ENCODE measurements around the gene MYOM1.

MYOM1 gene

DNA sequence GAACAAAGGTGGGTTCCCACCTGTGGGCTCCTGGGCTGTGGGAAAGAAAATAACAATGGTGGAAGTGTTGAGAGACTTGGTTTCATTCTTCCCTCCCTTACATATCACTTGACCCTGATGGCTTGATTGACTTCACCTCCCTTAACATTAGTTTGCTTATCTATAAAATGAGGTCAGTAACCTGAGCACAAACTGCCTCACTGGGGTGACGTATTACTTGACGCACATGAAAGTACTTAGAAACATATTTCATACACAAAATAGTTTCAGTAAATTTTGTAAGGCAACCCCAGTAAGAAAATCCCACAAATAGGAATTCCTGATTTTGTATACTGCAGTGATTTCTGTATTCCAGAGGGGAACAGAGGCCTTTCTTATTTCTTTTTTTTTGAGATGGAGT is 177.4 kb downstream of the MYOM1 start:
- Histone ChIP-seq H3K4me1 (ENCODE audit: control insufficient read depth in 1 of 2, insufficient read depth in 2 of 2, low read length in 2 of 2) (peaks cover 0 to 3% of the 10 kb centered on the region in 2 experiments), H3K18ac (ENCODE audit: low read length) (no peak overlapping the region), H3K4me3 (ENCODE audit: low read depth, low read length) (no peak overlapping the region), H3K79me2 (ENCODE audit: control insufficient read depth, insufficient read depth, low read length, poor library complexity) (no peaks in the 10 kb centered on the region), H3K4ac (ENCODE audit: low read depth, low read length) (no peak overlapping the region), H3K23ac (ENCODE audit: low read length) (no peak overlapping the region), H3K4me2 (ENCODE audit: low read length) (no peak overlapping the region), H3K9ac (ENCODE audit: low read length) (no peak overlapping the region), H3K79me1 (ENCODE audit: low read length) (peaks cover 1% of the 10 kb centered on the region), H4K12ac (ENCODE audit: low read depth, low read length) (no peak overlapping the region), H3K27ac (ENCODE audit: low read depth, low read length) (no peak overlapping the region), H3K36me3 (ENCODE audit: control insufficient read depth in 1 of 2, insufficient read depth in 2 of 2, low read length in 2 of 2) (no peaks in the 10 kb centered on the region), H4K8ac (ENCODE audit: low read depth, low read length) (no peak overlapping the region), H3K14ac (ENCODE audit: low read length) (no peak overlapping the region), H2BK120ac (ENCODE audit: insufficient read depth, low read length, poor library complexity) (no peak overlapping the region), H2AFZ (ENCODE audit: insufficient read depth, low read length, poor library complexity) (no peak overlapping the region), H3K27me3 (ENCODE audit: insufficient read depth, low read length) (no peaks in the 10 kb centered on the region), H4K91ac (ENCODE audit: low read depth, low read length) (no peak overlapping the region), H2BK5ac (ENCODE audit: low read depth, low read length, poor library complexity) (no peak overlapping the region), H2AK5ac (ENCODE audit: low read length) (no peak overlapping the region), H3K9me3 (ENCODE audit: insufficient read depth, low read depth, low read length) (no peaks in the 10 kb centered on the region), H2BK12ac (ENCODE audit: low read length) (no peak overlapping the region)
- WGBS (ENCODE audit: extremely low coverage, insufficient coverage, insufficient read length) = no CpG with 5 or more reads among the region's 2 CpGs
- DNase-seq = no peak

DNA sequence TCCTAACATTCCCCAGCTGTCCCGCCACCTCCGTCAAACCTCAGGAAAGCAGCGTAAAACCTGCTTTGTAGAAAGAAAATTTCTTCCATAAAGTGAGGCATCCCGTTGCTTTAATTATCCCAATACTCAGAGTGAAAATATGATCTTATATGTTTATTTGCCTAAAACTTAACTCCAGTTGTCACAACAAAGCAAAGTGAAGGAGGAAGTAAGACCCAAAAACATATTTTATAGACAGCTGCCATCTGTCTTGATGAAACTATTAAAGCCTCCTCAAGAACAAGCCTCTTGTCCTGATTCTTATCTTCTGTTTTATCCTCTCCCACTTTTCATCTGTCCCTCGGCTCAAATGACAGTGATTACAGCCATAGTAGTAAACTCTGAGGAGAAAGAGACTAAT is 177.9 kb downstream of the MYOM1 start:
- H3K79me2 ChIP-seq (ENCODE audit: control insufficient read depth, insufficient read depth, low read length, poor library complexity) = no peaks in the 10 kb centered on the region
- no peak overlapping the region for H4K91ac ChIP-seq (ENCODE audit: low read depth, low read length)

DNA sequence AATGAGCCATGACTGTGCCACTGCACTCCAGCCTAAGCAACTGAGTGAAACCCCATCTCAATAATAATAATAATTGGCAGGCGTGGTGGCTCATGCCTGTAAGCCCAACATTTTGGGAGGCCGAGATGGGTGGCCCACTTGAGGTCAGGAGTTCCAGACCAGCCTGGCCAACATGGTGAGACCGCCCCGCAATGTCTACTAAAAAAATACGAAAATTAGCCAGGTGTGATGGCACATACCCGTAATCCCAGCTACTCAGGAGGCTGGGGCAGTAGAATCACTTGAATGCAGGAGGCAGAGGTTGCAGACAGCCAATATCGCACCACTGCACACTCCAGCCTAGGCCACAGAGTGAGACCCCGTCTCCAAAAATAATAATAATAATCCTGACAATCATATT is 178.9 kb downstream of the MYOM1 start:
- H3K79me1 ChIP-seq (ENCODE audit: low read length) = peaks cover 1% of the 10 kb centered on the region
- peaks cover 0 to 3% of the 10 kb centered on the region in 2 experiments for H3K4me1 ChIP-seq (ENCODE audit: control insufficient read depth in 1 of 2, insufficient read depth in 2 of 2, low read length in 2 of 2)
- H2BK5ac ChIP-seq (ENCODE audit: low read depth, low read length, poor library complexity) = no peak overlapping the region
- H3K4me2 ChIP-seq (ENCODE audit: low read length) = no peak overlapping the region
- H2BK12ac ChIP-seq (ENCODE audit: low read length) = no peak overlapping the region
- H3K14ac ChIP-seq (ENCODE audit: low read length) = no peak overlapping the region
- H3K4ac ChIP-seq (ENCODE audit: low read depth, low read length) = no peak overlapping the region
- no peak overlapping the region for H3K27ac ChIP-seq (ENCODE audit: low read depth, low read length)
- no peak overlapping the region for H3K18ac ChIP-seq (ENCODE audit: low read length)
- no peaks in the 10 kb centered on the region for H3K79me2 ChIP-seq (ENCODE audit: control insufficient read depth, insufficient read depth, low read length, poor library complexity)
- no peak overlapping the region for H4K91ac ChIP-seq (ENCODE audit: low read depth, low read length)
- H2AFZ ChIP-seq (ENCODE audit: insufficient read depth, low read length, poor library complexity) = no peak overlapping the region
- H4K12ac ChIP-seq (ENCODE audit: low read depth, low read length) = no peak overlapping the region
- H3K9ac ChIP-seq (ENCODE audit: low read length) = no peak overlapping the region
- no peak overlapping the region for H3K23ac ChIP-seq (ENCODE audit: low read length)
- H2BK120ac ChIP-seq (ENCODE audit: insufficient read depth, low read length, poor library complexity) = no peak overlapping the region
- H3K27me3 ChIP-seq (ENCODE audit: insufficient read depth, low read length) = no peaks in the 10 kb centered on the region
- DNase-seq = no peak
- no peak overlapping the region for H2AK5ac ChIP-seq (ENCODE audit: low read length)
- H3K9me3 ChIP-seq (ENCODE audit: insufficient read depth, low read depth, low read length) = no peaks in the 10 kb centered on the region
- WGBS (ENCODE audit: extremely low coverage, insufficient coverage, insufficient read length) = no CpG with 5 or more reads among the region's 8 CpGs
- no peak overlapping the region for H4K8ac ChIP-seq (ENCODE audit: low read depth, low read length)
- no peaks in the 10 kb centered on the region for H3K36me3 ChIP-seq (ENCODE audit: control insufficient read depth in 1 of 2, insufficient read depth in 2 of 2, low read length in 2 of 2)
- no peak overlapping the region for H3K4me3 ChIP-seq (ENCODE audit: low read depth, low read length)

More for the DNA sequence above, 177.9 kb downstream of the MYOM1 start:
- H2AFZ ChIP-seq (ENCODE audit: insufficient read depth, low read length, poor library complexity) = no peak overlapping the region
- no peak overlapping the region for H2BK120ac ChIP-seq (ENCODE audit: insufficient read depth, low read length, poor library complexity)
- H3K4me3 ChIP-seq (ENCODE audit: low read depth, low read length) = no peak overlapping the region
- no peak overlapping the region for H2BK12ac ChIP-seq (ENCODE audit: low read length)
- H3K4me2 ChIP-seq (ENCODE audit: low read length) = no peak overlapping the region
- WGBS (ENCODE audit: extremely low coverage, insufficient coverage, insufficient read length) = no CpG with 5 or more reads among the region's 5 CpGs
- H4K12ac ChIP-seq (ENCODE audit: low read depth, low read length) = no peak overlapping the region
- H3K14ac ChIP-seq (ENCODE audit: low read length) = no peak overlapping the region
- no peak overlapping the region for H3K23ac ChIP-seq (ENCODE audit: low read length)
- H2AK5ac ChIP-seq (ENCODE audit: low read length) = no peak overlapping the region
- no peak overlapping the region for H3K4ac ChIP-seq (ENCODE audit: low read depth, low read length)
- H3K9ac ChIP-seq (ENCODE audit: low read length) = no peak overlapping the region
- no peak overlapping the region for H4K8ac ChIP-seq (ENCODE audit: low read depth, low read length)
- H3K27me3 ChIP-seq (ENCODE audit: insufficient read depth, low read length) = no peaks in the 10 kb centered on the region
- no peak overlapping the region for H2BK5ac ChIP-seq (ENCODE audit: low read depth, low read length, poor library complexity)
- no peak overlapping the region for H3K18ac ChIP-seq (ENCODE audit: low read length)
- no peaks in the 10 kb centered on the region for H3K9me3 ChIP-seq (ENCODE audit: insufficient read depth, low read depth, low read length)
- H3K4me1 ChIP-seq (ENCODE audit: control insufficient read depth in 1 of 2, insufficient read depth in 2 of 2, low read length in 2 of 2) = peaks cover 0 to 3% of the 10 kb centered on the region in 2 experiments
- H3K36me3 ChIP-seq (ENCODE audit: control insufficient read depth in 1 of 2, insufficient read depth in 2 of 2, low read length in 2 of 2) = no peaks in the 10 kb centered on the region
- H3K79me1 ChIP-seq (ENCODE audit: low read length) = peaks cover 1% of the 10 kb centered on the region
- DNase-seq = no peak
- no peak overlapping the region for H3K27ac ChIP-seq (ENCODE audit: low read depth, low read length)

DNA sequence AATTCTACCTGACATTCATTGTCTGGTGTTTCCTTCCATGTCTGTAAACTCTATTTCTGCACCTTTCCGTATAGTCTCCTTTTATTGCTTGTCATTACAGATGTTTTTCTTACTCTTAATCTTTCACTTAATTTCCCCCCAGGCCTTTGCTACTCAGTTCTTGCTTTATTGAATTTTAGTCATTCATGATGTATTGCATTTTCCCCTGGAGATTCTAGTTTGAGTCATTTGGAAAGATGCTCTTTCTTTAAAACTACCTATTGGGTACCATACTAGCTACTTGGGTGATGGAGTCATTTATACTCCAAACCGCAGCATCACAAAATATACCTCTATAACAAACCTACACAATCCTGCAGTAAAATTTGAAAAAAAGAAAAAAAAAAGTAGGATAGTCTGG is 179.6 kb downstream of the MYOM1 start:
- Histone ChIP-seq H3K27me3 (ENCODE audit: insufficient read depth, low read length) (no peaks in the 10 kb centered on the region), H2AK5ac (ENCODE audit: low read length) (no peak overlapping the region), H3K4me1 (ENCODE audit: control insufficient read depth in 1 of 2, insufficient read depth in 2 of 2, low read length in 2 of 2) (peaks cover 0 to 3% of the 10 kb centered on the region in 2 experiments), H2BK12ac (ENCODE audit: low read length) (no peak overlapping the region), H4K91ac (ENCODE audit: low read depth, low read length) (no peak overlapping the region), H2BK5ac (ENCODE audit: low read depth, low read length, poor library complexity) (no peak overlapping the region), H3K14ac (ENCODE audit: low read length) (no peak overlapping the region), H3K4me2 (ENCODE audit: low read length) (no peak overlapping the region), H4K12ac (ENCODE audit: low read depth, low read length) (no peak overlapping the region), H3K36me3 (ENCODE audit: control insufficient read depth in 1 of 2, insufficient read depth in 2 of 2, low read length in 2 of 2) (no peaks in the 10 kb centered on the region), H3K23ac (ENCODE audit: low read length) (no peak overlapping the region), H3K27ac (ENCODE audit: low read depth, low read length) (no peak overlapping the region), H2AFZ (ENCODE audit: insufficient read depth, low read length, poor library complexity) (no peak overlapping the region), H3K18ac (ENCODE audit: low read length) (no peak overlapping the region), H3K4me3 (ENCODE audit: low read depth, low read length) (no peak overlapping the region), H3K79me1 (ENCODE audit: low read length) (peaks cover 1% of the 10 kb centered on the region), H2BK120ac (ENCODE audit: insufficient read depth, low read length, poor library complexity) (no peak overlapping the region), H3K4ac (ENCODE audit: low read depth, low read length) (no peak overlapping the region), H4K8ac (ENCODE audit: low read depth, low read length) (no peak overlapping the region), H3K9ac (ENCODE audit: low read length) (no peak overlapping the region), H3K79me2 (ENCODE audit: control insufficient read depth, insufficient read depth, low read length, poor library complexity) (no peaks in the 10 kb centered on the region), H3K9me3 (ENCODE audit: insufficient read depth, low read depth, low read length) (no peaks in the 10 kb centered on the region)
- DNase-seq = no peak
- WGBS (ENCODE audit: extremely low coverage, insufficient coverage, insufficient read length) = no CpG with 5 or more reads among the region's 2 CpGs
